ENCODE data around the gene AHI1. TPM values are rescaled to one million over a fixed set of nuclear protein-coding genes. Genes with fewer than 3 reads are reported as not detected.

AHI1 gene
- total RNA-seq, 3 donors from 2014 or later (not counting 1 experiment from before 2014, with no cell fraction given), result 24.0 to 40.3 (median 32.4) TPM

- no peak overlapping the region for H3K27ac Mint-ChIP-seq
- peak; percentile 15 to 35 (median 24) for ATAC-seq
- H3K9me3 ChIP-seq (ENCODE audit: control insufficient read depth, insufficient read depth, low read length), result no peaks in the 10 kb centered on the region
Measured at GRCh38 chr6:135522965-135523692, 25.6 kb upstream of the AHI1 start.

DNA sequence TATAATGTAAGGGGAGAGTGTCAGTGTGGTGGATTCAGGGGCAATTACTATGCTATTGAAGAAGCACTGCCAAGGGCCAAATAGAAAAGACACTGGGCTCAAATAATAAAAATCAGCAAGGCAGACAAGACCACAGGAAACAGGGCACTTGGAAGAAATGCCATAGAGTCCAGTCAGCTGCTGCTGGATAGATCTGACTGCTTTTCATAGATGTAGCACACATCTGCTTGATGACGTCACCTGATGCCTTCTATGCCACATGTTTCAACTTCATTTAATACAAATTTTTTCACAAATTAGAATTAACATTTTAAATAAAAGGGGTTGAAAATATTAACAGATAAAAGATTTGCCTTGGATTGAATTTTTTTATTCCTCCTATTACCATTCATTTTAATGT lies 23.9 kb upstream of the AHI1 start:
- TF ChIP-seq, protein P1, sequence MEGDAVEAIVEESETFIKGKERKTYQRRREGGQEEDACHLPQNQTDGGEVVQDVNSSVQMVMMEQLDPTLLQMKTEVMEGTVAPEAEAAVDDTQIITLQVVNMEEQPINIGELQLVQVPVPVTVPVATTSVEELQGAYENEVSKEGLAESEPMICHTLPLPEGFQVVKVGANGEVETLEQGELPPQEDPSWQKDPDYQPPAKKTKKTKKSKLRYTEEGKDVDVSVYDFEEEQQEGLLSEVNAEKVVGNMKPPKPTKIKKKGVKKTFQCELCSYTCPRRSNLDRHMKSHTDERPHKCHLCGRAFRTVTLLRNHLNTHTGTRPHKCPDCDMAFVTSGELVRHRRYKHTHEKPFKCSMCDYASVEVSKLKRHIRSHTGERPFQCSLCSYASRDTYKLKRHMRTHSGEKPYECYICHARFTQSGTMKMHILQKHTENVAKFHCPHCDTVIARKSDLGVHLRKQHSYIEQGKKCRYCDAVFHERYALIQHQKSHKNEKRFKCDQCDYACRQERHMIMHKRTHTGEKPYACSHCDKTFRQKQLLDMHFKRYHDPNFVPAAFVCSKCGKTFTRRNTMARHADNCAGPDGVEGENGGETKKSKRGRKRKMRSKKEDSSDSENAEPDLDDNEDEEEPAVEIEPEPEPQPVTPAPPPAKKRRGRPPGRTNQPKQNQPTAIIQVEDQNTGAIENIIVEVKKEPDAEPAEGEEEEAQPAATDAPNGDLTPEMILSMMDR (IDR thresholded peaks at IDR 0.05), result no peak
- Histone ChIP-seq H3K27me3 (ENCODE audit: control insufficient read depth, insufficient read depth, low read length) (no peaks in the 10 kb centered on the region), H3K9me3 (ENCODE audit: control insufficient read depth, insufficient read depth, low read length) (no peaks in the 10 kb centered on the region), H3K27ac (ENCODE audit: low read length) (no peak overlapping the region), H3K4me3 (ENCODE audit: low read length) (no peak overlapping the region), H3K4me1 (ENCODE audit: control insufficient read depth, insufficient read depth, low read length) (no peaks in the 10 kb centered on the region), H3K36me3 (ENCODE audit: control insufficient read depth, insufficient read depth, low read length) (no peaks in the 10 kb centered on the region)
- Mint-ChIP-seq H3K4me3 (no peak overlapping the region), H3K36me3 (no peaks in the 10 kb centered on the region), H3K9me3 (no peaks in the 10 kb centered on the region), H3K27ac (no peak overlapping the region), H3K4me1 (peaks cover 0 to 7% of the 10 kb centered on the region in 2 donors), H3K27me3 (ENCODE audit: low read depth in 2 of 2) (peaks cover 3 to 7% of the 10 kb centered on the region in 2 donors)
- ATAC-seq, result no peak
- intact Hi-C loops (cut with micrococcal nuclease), result no loop called here
- WGBS (ENCODE audit: insufficient coverage), result no CpG with 5 or more reads among the region's 1 CpG
- DNase-seq, result no peak

More at GRCh38 chr6:135522965-135523692, 25.6 kb upstream of the AHI1 start:
- Histone ChIP-seq H3K27ac (ENCODE audit: low read length) (no peak overlapping the region), H3K27me3 (ENCODE audit: control insufficient read depth, insufficient read depth, low read length) (no peaks in the 10 kb centered on the region), H3K4me1 (ENCODE audit: control insufficient read depth, insufficient read depth, low read length) (no peaks in the 10 kb centered on the region), H3K36me3 (ENCODE audit: control insufficient read depth, insufficient read depth, low read length) (no peaks in the 10 kb centered on the region), H3K4me3 (ENCODE audit: low read length) (no peak overlapping the region)
- DNase-seq, result no peak
- intact Hi-C loops (cut with micrococcal nuclease), result no loop called here
- no peak overlapping the region for H3K4me3 Mint-ChIP-seq
- peaks cover 0 to 3% of the 10 kb centered on the region in 2 donors for H3K27me3 Mint-ChIP-seq (ENCODE audit: low read depth in 2 of 2)
- TF ChIP-seq, protein P1 (IDR thresholded peaks at IDR 0.05), result no peak
- H3K9me3 Mint-ChIP-seq, result no peaks in the 10 kb centered on the region
- H3K4me1 Mint-ChIP-seq, result peaks cover 0 to 7% of the 10 kb centered on the region in 2 donors
- 92% methylated on average over 5 of the region's 6 CpGs for WGBS (ENCODE audit: insufficient coverage)
- no peaks in the 10 kb centered on the region for H3K36me3 Mint-ChIP-seq

GRCh38 chr6:135520781-135521180 lies 23.2 kb upstream of the AHI1 start:
- Mint-ChIP-seq H3K4me3 (no peak overlapping the region), H3K4me1 (peaks cover 0 to 7% of the 10 kb centered on the region in 2 donors), H3K27me3 (ENCODE audit: low read depth in 2 of 2) (peaks cover 3 to 8% of the 10 kb centered on the region in 2 donors), H3K36me3 (no peaks in the 10 kb centered on the region), H3K27ac (no peak overlapping the region), H3K9me3 (no peaks in the 10 kb centered on the region)
- no peak overlapping the region for H3K4me3 ChIP-seq (ENCODE audit: low read length)
- H3K4me1 ChIP-seq (ENCODE audit: control insufficient read depth, insufficient read depth, low read length), result no peaks in the 10 kb centered on the region
- H3K36me3 ChIP-seq (ENCODE audit: control insufficient read depth, insufficient read depth, low read length), result no peaks in the 10 kb centered on the region
- 90% methylated on average over 2 of the region's 2 CpGs for WGBS (ENCODE audit: insufficient coverage)
- DNase-seq, result no peak
- ATAC-seq, result no peak
- intact Hi-C loops (cut with micrococcal nuclease), result no loop called here
- no peak overlapping the region for H3K27ac ChIP-seq (ENCODE audit: low read length)
- no peaks in the 10 kb centered on the region for H3K9me3 ChIP-seq (ENCODE audit: control insufficient read depth, insufficient read depth, low read length)
- H3K27me3 ChIP-seq (ENCODE audit: control insufficient read depth, insufficient read depth, low read length), result no peaks in the 10 kb centered on the region
- TF ChIP-seq, protein P1 (IDR thresholded peaks at IDR 0.05), result no peak

DNA sequence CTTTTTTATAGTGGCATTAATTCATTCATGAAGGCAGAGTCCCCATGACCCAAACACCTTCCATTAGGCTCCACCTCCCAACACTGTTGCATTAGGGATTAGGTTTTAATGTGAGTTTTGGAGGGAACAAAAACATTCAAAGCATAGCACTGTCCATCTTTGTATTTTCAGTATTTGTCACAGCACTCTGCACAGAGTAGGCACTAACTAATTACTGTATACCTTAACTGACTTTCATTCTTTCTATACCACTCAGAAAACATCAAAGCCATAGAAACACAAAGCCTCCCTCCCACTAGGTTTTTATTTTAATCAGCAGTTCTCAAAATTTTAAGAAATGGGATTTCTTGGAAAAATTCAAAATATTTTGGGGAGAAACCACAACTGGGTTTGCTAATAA lies 21.8 kb upstream of the AHI1 start:
- H3K27ac Mint-ChIP-seq, result no peak overlapping the region

More for the DNA sequence above, 21.8 kb upstream of the AHI1 start:
- H3K27ac ChIP-seq (ENCODE audit: low read length), result no peak overlapping the region
- Mint-ChIP-seq H3K4me1 (peaks cover 0 to 7% of the 10 kb centered on the region in 2 donors), H3K4me3 (no peak overlapping the region), H3K9me3 (no peaks in the 10 kb centered on the region), H3K27me3 (ENCODE audit: low read depth in 2 of 2) (peaks cover 3 to 8% of the 10 kb centered on the region in 2 donors), H3K36me3 (no peaks in the 10 kb centered on the region)
- H3K9me3 ChIP-seq (ENCODE audit: control insufficient read depth, insufficient read depth, low read length), result no peaks in the 10 kb centered on the region
- no peaks in the 10 kb centered on the region for H3K27me3 ChIP-seq (ENCODE audit: control insufficient read depth, insufficient read depth, low read length)
- no peak for DNase-seq
- intact Hi-C loops (cut with micrococcal nuclease), result no loop called here
- no peak overlapping the region for H3K4me3 ChIP-seq (ENCODE audit: low read length)
- TF ChIP-seq, protein P1 (IDR thresholded peaks at IDR 0.05), result no peak
- H3K4me1 ChIP-seq (ENCODE audit: control insufficient read depth, insufficient read depth, low read length), result no peaks in the 10 kb centered on the region
- no peaks in the 10 kb centered on the region for H3K36me3 ChIP-seq (ENCODE audit: control insufficient read depth, insufficient read depth, low read length)
- ATAC-seq, result no peak
